ENCODE results near the gene STPG2. TPM values are rescaled to one million over a fixed set of nuclear protein-coding genes. Genes with fewer than 3 reads are reported as not detected.

STPG2 gene
- total and polyA plus RNA-seq, 2 donors (not counting 3 experiments of a cell fraction or from before 2014, with no cell fraction given): not detected

- dilution Hi-C loops (cut with MboI; ENCODE audit: extremely low pct_ligation_motif_present, low sequenced_read_pairs): no loop called here
- Histone ChIP-seq H3K27me3 (ENCODE audit: control insufficient read depth in 2 of 2, insufficient read depth in 2 of 2, low read length in 2 of 2) (peaks cover 0 to 1% of the 10 kb centered on the region in 2 experiments), H3K36me3 (ENCODE audit: control insufficient read depth in 2 of 2, extremely low read depth in 1 of 2, insufficient read depth in 2 of 2, low read length in 2 of 2) (no peaks in the 10 kb centered on the region), H3K4me2 (ENCODE audit: insufficient read depth, low read length) (no peak overlapping the region), H4K20me1 (replicated peaks; ENCODE audit: control insufficient read depth, extremely low read depth, insufficient read depth, low read length) (no peaks in the 10 kb centered on the region), H3K4me3 (replicated peaks in 1 of 3; ENCODE audit: insufficient read depth in 1 of 3, low read depth in 1 of 3, low read length in 3 of 3) (no peak overlapping the region), H3K4me1 (ENCODE audit: control insufficient read depth, extremely low read depth, insufficient read depth, low read length) (no peaks in the 10 kb centered on the region), H3K9ac (replicated peaks; ENCODE audit: extremely low read depth, insufficient read depth, low read length) (no peak overlapping the region), H3K9me3 (replicated peaks; ENCODE audit: control insufficient read depth, insufficient read depth, low read length) (no peaks in the 10 kb centered on the region), H2AFZ (ENCODE audit: low read depth, low read length) (no peak overlapping the region), H3K79me2 (ENCODE audit: control insufficient read depth, insufficient read depth, low read length) (no peaks in the 10 kb centered on the region), H3K9me1 (replicated peaks; ENCODE audit: control insufficient read depth, extremely low read depth, insufficient read depth, low read length) (no peaks in the 10 kb centered on the region), H3K27ac (ENCODE audit: insufficient read depth, low read depth, low read length) (no peak overlapping the region)
- DNase-seq (ENCODE audit: low read depth, low spot score) (no peak), FAIRE-seq (no peak)
- TF ChIP-seq EZH2 (IDR thresholded peaks at IDR 0.05; ENCODE audit: borderline replicate concordance, low read depth, low read length, severe bottlenecking): no peak
- TF ChIP-seq, protein P1, sequence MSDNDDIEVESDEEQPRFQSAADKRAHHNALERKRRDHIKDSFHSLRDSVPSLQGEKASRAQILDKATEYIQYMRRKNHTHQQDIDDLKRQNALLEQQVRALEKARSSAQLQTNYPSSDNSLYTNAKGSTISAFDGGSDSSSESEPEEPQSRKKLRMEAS (IDR thresholded peaks at IDR 0.05; ENCODE audit: insufficient read depth, insufficient read length): no peak
- no peak for TF ChIP-seq MYC (IDR thresholded peaks at IDR 0.05; ENCODE audit: low read depth, low read length)
- TF ChIP-seq, protein P2, sequence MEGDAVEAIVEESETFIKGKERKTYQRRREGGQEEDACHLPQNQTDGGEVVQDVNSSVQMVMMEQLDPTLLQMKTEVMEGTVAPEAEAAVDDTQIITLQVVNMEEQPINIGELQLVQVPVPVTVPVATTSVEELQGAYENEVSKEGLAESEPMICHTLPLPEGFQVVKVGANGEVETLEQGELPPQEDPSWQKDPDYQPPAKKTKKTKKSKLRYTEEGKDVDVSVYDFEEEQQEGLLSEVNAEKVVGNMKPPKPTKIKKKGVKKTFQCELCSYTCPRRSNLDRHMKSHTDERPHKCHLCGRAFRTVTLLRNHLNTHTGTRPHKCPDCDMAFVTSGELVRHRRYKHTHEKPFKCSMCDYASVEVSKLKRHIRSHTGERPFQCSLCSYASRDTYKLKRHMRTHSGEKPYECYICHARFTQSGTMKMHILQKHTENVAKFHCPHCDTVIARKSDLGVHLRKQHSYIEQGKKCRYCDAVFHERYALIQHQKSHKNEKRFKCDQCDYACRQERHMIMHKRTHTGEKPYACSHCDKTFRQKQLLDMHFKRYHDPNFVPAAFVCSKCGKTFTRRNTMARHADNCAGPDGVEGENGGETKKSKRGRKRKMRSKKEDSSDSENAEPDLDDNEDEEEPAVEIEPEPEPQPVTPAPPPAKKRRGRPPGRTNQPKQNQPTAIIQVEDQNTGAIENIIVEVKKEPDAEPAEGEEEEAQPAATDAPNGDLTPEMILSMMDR (IDR thresholded peaks at IDR 0.05; ENCODE audit: extremely low read depth in 1 of 2, insufficient read depth in 1 of 2, low read depth in 1 of 2, low read length in 2 of 2): no peak
- TF ChIP-seq FOS (IDR thresholded peaks at IDR 0.05; ENCODE audit: borderline replicate concordance, insufficient read depth, low read length): no peak
- BruUV-seq (replicated peaks): no TSS peak
- POLR2A ChIA-PET: no interaction called here
- CTCF ChIA-PET: interaction anchor here (1.7 kb wide), 1 partner anchor 373 kb away, joined by 10 read pairs; no protein-coding TSS in a partner anchor
- intact Hi-C loops (cut with micrococcal nuclease): no loop called here
These were observed 49.2 kb downstream of the STPG2 start for GRCh38 chr4:98094118-98094517.

GRCh38 chr4:98093662-98094061 is 49.6 kb downstream of the STPG2 start:
- Histone ChIP-seq H2AFZ (ENCODE audit: low read depth, low read length) (no peak overlapping the region), H3K9me3 (replicated peaks; ENCODE audit: control insufficient read depth, insufficient read depth, low read length) (no peaks in the 10 kb centered on the region), H3K9me1 (replicated peaks; ENCODE audit: control insufficient read depth, extremely low read depth, insufficient read depth, low read length) (no peaks in the 10 kb centered on the region), H4K20me1 (replicated peaks; ENCODE audit: control insufficient read depth, extremely low read depth, insufficient read depth, low read length) (no peaks in the 10 kb centered on the region), H3K27ac (ENCODE audit: insufficient read depth, low read depth, low read length) (no peak overlapping the region), H3K27me3 (ENCODE audit: control insufficient read depth in 2 of 2, insufficient read depth in 2 of 2, low read length in 2 of 2) (peaks cover 0 to 1% of the 10 kb centered on the region in 2 experiments), H3K4me1 (ENCODE audit: control insufficient read depth, extremely low read depth, insufficient read depth, low read length) (no peaks in the 10 kb centered on the region), H3K36me3 (ENCODE audit: control insufficient read depth in 2 of 2, extremely low read depth in 1 of 2, insufficient read depth in 2 of 2, low read length in 2 of 2) (no peaks in the 10 kb centered on the region), H3K79me2 (ENCODE audit: control insufficient read depth, insufficient read depth, low read length) (no peaks in the 10 kb centered on the region), H3K4me3 (replicated peaks in 1 of 3; ENCODE audit: insufficient read depth in 1 of 3, low read depth in 1 of 3, low read length in 3 of 3) (no peak overlapping the region), H3K4me2 (ENCODE audit: insufficient read depth, low read length) (no peak overlapping the region), H3K9ac (replicated peaks; ENCODE audit: extremely low read depth, insufficient read depth, low read length) (no peak overlapping the region)
- intact Hi-C loops (cut with micrococcal nuclease) (no loop called here), dilution Hi-C loops (cut with MboI; ENCODE audit: extremely low pct_ligation_motif_present, low sequenced_read_pairs) (no loop called here)
- CTCF ChIA-PET: interaction anchor here (1.1 to 1.7 kb wide), 2 partner anchors 199 to 373 kb away, joined by 4 to 10 read pairs; no protein-coding TSS in a partner anchor
- POLR2A ChIA-PET: no interaction called here
- BruUV-seq (replicated peaks): no TSS peak
- FAIRE-seq (no peak), DNase-seq (ENCODE audit: low read depth, low spot score) (no peak)
- TF ChIP-seq, protein P1 (IDR thresholded peaks at IDR 0.05; ENCODE audit: insufficient read depth, insufficient read length): no peak
- no peak for TF ChIP-seq EZH2 (IDR thresholded peaks at IDR 0.05; ENCODE audit: borderline replicate concordance, low read depth, low read length, severe bottlenecking)

All from endothelial cell of umbilical vein (primary cell).